Hepatocyte (in vitro differentiated cells): ENCODE data around the gene MLXIP.

Source experiments
- EZH2 ChIP-seq: fragments of 200-600 bp; sonication (generic); IDR thresholded peaks from 2 replicates; pipeline ENCODE4 v1.6.1; 2016; ENCODE audit warnings: antibody characterized with exemption, mild to moderate bottlenecking, borderline replicate concordance
- EZH2phosphoT487 ChIP-seq: fragments of 200-600 bp; sonication (generic); IDR thresholded peaks from one replicate; pipeline ENCODE4 v1.6.1; 2018; ENCODE audit warnings: antibody characterized with exemption, mild to moderate bottlenecking, low read depth, moderate library complexity; ENCODE audit not compliant: unreplicated experiment, severe bottlenecking
- TF ChIP-seq, protein P1 (sequence below): fragments of 200-600 bp; sonication (generic); IDR thresholded peaks from 2 replicates; pipeline ENCODE4 v1.5.1; 2016; ENCODE audit warnings: antibody characterized with exemption, mild to moderate bottlenecking; ENCODE audit not compliant: poor library complexity

DNA sequence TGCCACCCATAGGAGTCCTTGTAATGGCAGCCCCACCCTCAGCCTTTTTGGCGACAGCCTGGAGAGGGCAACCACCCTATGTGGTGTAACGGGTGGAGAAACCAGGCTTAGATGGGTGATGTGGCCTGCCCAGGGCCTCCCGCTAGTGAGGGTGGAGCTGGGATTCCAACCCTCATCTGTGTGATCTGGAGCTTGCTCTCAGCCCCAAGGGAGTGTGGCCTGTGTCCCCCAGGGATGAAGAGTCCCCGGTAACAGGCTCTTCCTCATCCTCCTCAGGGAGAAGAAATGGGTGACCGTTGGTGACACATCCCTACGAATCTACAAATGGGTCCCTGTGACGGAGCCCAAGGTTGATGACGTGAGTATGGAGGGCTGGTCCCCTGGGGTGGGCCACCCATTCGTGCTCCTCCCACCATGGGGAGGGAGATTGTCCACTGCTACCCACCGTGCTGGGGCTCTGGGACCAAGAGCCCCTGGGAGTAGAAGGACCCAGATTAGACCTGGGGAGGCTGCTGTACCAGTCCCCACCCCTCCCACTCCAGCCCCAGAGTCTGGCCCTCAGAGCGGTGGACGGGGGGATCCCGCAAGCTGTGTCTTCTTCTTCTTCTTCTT lies 48.0 kb upstream of the MLXIP start:
- TF ChIP-seq, protein P1, sequence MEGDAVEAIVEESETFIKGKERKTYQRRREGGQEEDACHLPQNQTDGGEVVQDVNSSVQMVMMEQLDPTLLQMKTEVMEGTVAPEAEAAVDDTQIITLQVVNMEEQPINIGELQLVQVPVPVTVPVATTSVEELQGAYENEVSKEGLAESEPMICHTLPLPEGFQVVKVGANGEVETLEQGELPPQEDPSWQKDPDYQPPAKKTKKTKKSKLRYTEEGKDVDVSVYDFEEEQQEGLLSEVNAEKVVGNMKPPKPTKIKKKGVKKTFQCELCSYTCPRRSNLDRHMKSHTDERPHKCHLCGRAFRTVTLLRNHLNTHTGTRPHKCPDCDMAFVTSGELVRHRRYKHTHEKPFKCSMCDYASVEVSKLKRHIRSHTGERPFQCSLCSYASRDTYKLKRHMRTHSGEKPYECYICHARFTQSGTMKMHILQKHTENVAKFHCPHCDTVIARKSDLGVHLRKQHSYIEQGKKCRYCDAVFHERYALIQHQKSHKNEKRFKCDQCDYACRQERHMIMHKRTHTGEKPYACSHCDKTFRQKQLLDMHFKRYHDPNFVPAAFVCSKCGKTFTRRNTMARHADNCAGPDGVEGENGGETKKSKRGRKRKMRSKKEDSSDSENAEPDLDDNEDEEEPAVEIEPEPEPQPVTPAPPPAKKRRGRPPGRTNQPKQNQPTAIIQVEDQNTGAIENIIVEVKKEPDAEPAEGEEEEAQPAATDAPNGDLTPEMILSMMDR, result no peak
- TF ChIP-seq EZH2phosphoT487 (no peak), EZH2 (no peak)
